CD4-positive, alpha-beta T cell treated with Interleukin-21 for 1 hour (primary cell): ENCODE measurements around the gene OBP2B.
"Not testable (repeated sequence)": the region's sequence is repeated elsewhere in the genome, so short reads cannot be mapped to it uniquely, and the experiment has no call there.

Experiments
- DNase-seq: peaks from one replicate; pipeline ENCODE4 v3.0.0-alpha.2; 2020

The OBP2B gene

DNA sequence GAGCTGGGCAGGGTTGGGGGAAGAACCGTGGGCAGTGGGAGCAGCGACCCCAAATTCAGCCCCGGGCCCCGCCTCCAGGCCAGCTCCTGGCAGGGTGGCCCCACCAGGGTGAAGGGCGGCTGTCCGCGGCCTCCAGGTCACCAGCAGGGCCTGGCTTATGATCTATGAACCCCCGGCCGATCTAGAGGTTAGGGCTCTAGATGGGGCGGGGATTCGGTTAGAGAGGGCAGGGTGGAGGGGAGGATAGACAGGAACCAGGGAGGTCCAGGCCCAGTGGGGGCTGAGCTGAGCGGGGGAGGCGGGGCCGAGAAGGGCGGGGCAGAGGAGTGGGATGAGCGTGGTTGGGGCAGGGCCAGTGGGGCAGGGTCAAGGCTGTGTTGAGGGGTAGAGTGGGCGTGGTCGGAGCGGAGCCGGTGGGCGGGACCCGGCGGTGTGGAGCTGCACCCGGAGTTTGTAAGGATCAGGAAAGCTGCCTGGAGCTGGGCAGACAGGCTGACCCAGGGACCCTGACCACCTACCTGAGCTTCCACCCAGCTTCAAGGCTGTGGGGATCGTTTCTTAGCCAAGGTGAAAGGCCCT lies 29.3 kb upstream of the OBP2B start:
- DNase-seq: peak; percentile 41

- no peak for DNase-seq
These were observed 28.1 kb upstream of the OBP2B start for GRCh38 chr9:133237035-133237731.

DNA sequence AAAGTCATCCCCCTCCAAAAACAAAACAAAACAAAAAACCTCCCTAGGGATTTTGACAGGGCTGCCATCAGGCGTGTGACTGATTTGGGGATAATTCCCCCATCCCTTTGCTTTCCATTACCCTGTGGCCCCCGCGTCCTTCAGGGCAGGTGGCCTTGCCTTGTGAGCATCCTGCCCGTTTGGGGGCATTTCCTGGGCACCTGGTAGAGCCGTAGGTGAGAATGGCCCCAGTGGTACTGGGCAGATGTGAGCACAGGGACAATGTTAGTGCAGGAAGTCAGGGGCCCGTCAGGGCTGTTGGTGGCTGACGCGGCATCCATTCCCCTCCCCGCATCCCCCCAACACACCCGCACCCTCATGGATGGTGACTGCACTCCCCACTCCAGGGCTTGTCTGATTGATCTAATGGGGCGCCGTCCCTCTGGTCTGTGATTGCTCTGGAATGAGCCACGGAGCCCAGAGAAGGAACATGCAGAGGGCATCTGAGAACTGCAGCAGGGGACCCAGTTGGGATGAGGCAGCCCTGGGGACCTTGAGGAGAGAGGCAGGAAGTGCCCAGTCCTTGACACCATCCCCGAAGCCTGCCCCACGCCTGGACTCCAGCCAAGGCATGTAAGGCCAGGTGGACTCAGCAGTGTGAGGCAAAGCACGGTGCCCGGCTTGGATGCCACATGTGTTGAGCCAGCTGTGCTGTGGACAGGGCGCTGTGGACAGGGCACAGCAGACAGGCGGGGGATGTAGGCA lies 27.4 kb upstream of the OBP2B start:
- DNase-seq: not testable (repeated sequence)

DNA sequence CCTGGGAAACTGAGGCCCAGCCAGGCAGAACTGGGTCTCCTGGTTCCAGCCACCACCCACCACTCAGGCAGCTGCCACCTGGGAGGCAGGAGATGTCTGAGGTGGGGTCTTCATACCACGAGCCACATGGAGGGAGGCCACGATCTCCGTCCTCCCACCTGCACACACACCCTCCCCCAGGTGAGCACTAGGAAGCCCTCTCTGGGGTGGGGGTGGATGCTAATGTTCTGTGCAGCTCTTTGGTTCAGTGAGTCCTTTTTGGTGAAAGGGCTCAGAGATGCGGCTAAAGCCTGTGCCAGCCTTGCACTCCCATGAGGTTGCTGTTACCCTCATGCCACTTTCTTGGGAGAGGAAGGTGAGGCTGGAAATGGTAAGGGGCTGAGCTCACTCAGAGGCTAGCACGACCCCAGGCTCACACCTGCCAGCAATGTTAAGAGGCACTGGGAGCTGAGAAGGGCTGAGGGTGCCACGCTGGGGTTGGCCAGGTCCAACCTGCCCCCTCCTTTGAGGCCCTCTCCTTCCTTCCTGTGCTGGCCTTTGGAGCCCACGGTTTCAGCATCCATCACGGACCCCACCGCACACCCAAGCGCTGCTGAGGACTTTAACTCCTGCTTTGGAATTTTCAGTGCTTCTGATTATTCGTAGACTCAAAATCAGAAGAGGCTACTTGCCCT lies 26.6 kb upstream of the OBP2B start:
- DNase-seq: no peak

- DNase-seq: no peak
These were observed 25.7 kb upstream of the OBP2B start for GRCh38 chr9:133234577-133235322.

DNA sequence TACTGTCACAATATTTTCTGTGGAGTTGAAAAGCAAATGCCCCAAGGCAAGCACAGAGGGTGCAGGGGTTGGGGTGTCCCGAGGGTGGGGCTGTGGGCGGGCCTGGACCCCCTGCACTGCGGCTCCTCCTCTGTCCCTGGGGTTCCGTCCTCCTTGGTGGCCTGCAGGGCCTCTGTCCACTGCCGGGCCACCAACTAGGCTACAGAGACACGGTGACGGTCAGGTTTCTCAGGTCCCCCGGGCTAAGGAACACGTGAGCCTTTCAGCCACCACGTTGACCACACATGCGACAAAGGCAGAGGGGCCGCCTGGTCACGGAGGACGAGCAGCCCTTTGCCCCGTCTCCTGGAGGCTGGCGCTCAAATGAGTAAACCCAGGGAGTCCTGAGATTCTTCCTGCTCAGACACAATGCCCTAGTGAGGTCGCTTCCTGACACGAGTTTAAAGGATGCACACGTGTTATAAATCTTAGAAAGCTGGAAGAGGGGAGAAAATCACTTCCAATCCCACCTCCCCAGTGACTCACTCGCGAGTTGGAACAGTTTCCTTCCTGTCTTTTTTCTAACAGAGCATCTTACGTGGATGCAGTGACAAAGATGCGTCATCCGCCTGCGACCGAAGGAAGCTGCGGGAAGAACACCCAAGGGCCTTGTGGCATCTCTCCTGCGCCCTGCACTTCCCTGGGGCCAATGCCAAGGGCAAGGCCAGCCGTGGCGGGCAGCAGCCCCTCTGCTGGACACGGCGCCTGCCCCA lies 24.8 kb upstream of the OBP2B start:
- DNase-seq: no peak

DNA sequence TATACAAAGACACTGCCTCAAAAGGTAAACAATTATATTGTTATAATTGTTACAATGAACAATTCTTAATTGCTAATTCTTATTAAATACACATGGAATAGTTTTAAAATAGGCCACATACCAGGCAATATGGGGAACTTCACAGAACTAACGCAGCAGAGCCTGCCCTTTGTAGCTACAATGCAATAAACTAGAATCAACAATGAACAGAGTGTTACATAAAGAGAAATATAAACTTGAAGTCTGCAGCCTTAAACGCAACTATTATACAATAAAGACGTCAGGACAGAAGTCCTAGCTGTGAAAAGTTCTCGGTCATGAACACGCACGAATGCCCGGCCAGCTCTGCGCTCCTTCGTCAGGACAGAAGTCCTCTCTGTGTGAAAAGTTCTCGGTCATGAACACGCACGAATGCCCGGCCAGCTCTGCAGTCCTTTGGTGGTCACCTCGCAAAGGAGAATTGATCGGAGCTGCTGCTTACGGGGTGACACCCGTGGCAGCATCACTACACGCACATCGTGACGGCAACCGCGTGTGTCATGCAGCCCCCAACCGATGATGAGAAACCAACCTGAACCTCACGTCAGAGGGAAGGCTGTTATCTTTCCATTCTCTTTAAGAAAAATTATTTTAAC lies 23.0 kb upstream of the OBP2B start:
- DNase-seq: not testable (repeated sequence)

GRCh38 chr9:133230514-133230913 lies 21.5 kb upstream of the OBP2B start:
- DNase-seq: not testable (repeated sequence)

- DNase-seq: no peak
These were observed 21.0 kb upstream of the OBP2B start for GRCh38 chr9:133230093-133230492.

DNA sequence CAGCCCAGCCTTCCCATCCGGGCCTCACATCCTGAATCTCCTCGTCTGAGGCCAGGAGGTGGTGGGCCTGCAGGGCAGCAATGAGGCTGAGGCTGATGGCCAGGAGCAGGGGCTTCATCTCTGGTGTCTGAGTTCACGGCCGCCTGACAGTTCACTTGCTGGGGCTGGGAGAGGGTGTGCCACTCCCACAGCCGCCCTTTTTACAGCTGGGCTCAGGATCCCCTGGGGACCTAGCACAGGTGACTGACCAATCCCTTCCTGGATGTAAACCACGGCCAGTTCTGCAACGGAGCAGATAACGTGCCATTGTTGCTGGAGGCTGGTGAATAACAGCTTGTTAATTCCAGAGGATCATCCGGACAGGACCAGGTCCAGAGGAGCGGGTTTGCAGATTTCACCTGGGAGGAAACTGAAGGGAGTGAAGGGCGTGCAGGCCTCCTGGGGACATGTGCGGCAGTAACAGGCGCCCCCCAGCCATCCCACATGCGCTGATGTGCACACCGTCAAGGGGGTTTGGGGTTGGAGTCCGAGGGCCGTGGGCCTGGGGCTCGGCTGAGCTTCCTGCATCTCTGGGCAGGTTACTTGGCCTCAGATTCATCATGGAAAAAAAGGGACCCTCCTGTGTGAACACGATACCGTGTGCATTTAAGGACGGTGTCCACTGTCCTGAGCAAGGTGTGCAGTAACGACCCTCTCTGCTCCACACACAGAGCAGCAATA lies 19.6 kb upstream of the OBP2B start:
- DNase-seq: not testable (repeated sequence)

DNA sequence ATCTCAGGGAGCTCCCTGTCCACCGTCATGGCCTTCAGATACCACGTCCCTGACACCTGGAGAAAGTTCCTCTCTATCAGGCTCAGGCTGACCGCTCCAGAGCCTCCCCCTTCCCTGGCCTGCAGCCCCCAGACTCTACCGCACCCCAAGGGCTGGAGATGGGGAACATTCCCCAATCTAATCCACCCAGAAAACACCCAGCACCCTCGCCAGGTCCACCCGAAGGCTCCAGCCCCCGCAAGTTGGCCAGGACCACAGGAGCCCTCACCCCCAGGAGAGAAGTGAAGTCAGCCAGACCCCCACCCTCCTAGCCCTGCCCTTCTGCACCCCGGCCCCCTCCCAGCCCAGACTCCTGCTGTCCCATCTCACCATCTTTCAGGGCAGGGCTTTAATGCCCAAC lies 18.9 kb upstream of the OBP2B start:
- not testable (repeated sequence) for DNase-seq

- no peak for DNase-seq
These were observed 18.3 kb upstream of the OBP2B start for GRCh38 chr9:133227242-133227860.

GRCh38 chr9:133226219-133227171 lies 17.4 kb upstream of the OBP2B start:
- DNase-seq: no peak

- DNase-seq: no peak
These were observed 16.3 kb upstream of the OBP2B start for GRCh38 chr9:133225171-133226011.

DNA sequence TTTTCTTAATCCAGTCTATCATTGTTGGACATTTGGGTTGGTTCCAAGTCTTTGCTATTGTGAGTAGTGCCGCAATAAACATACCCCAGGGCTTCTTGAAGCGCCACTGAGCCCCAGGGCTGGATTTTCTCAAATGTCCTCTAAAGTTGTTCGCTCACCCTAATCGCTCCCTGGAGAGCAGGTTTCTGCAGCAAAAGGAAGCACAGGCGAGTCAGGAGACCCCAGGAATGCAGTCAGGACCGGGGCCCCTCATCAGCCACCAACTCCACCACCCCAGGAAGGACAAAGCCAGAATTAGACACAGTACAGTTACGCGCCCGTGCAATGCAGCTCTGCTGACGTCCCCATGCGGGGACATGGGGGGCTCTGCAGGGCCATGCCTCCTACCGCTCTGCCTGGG lies 15.7 kb upstream of the OBP2B start:
- DNase-seq: no peak

- not testable (repeated sequence) for DNase-seq
These were observed 14.2 kb upstream of the OBP2B start for GRCh38 chr9:133223159-133223756.

- DNase-seq: not testable (repeated sequence)
These were observed 12.9 kb upstream of the OBP2B start for GRCh38 chr9:133221994-133222393.
